Skeletal muscle tissue (tissue), 4 donors: ENCODE results near the gene IPO4. TPM values are rescaled to one million over a fixed set of nuclear protein-coding genes. Genes with fewer than 3 reads are reported as not detected.
"Not testable (repeated sequence)": the region's sequence is repeated elsewhere in the genome, so short reads cannot be mapped to it uniquely, and the experiment has no call there.

Experiments
- H3K27ac ChIP-seq: one replicate; pipeline ENCODE4 v1.7.0; 2013; ENCODE audit warnings: mild to moderate bottlenecking, low read depth, low read length, inconsistent platforms
- H3K27me3 ChIP-seq, 3 donors: one replicate each; pipeline ENCODE4 v1.7.0; 2013; ENCODE audit warnings: low read length in 3 of 3; ENCODE audit not compliant: control insufficient read depth in 3 of 3, insufficient read depth in 3 of 3
- H3K36me3 ChIP-seq, 3 donors: one replicate each; pipeline ENCODE4 v1.7.0; 2013; ENCODE audit warnings: low read length in 3 of 3; ENCODE audit not compliant: control insufficient read depth in 3 of 3, insufficient read depth in 3 of 3
- H3K4me1 ChIP-seq, 3 donors: one replicate each; pipeline ENCODE4 v1.7.0; 2013; ENCODE audit warnings: low read length in 3 of 3, mild to moderate bottlenecking in 3 of 3; ENCODE audit not compliant: control insufficient read depth in 3 of 3, insufficient read depth in 3 of 3
- H3K4me3 ChIP-seq, 3 donors: one replicate each; pipeline ENCODE4 v1.7.0; 2013; ENCODE audit warnings: low read length in 3 of 3
- H3K9ac ChIP-seq, 3 donors: one replicate each; pipeline ENCODE4 v1.7.0; 2013; ENCODE audit warnings: low read length in 3 of 3, mild to moderate bottlenecking in 3 of 3, moderate library complexity in 2 of 3, low read depth in 1 of 3
- H3K9me3 ChIP-seq, 3 donors: one replicate each; pipeline ENCODE4 v1.7.0; 2013; ENCODE audit warnings: low read length in 3 of 3; ENCODE audit not compliant: control insufficient read depth in 3 of 3
- total RNA-seq: library from RNA; depleted of rRNA; stranded (reverse); fragments of >200 nt; gene quantifications from one replicate; pipeline ENCODE4 v1.2.3, GENCODE V29; 2014
- donor health status: Osteomylitis.

The IPO4 gene
- total RNA-seq, 1 donor from 2014 or later = 32.9 TPM

GRCh38 chr14:24232645-24233537, 44.3 kb upstream of the IPO4 start, which contains the start of gene GMPR2:
TSS of gene GMPR2 (plus strand) at chr14:24232929. CDS start at chr14:24233254, 325 bp downstream.
- Histone ChIP-seq H3K4me3 (peak within 1 kb of the TSS; percentile 98 to 100 (median 98)), H3K36me3 (peaks cover 28 to 35% (median 32%) of the 10 kb centered on the region in 3 donors), H3K9ac (peak within 1 kb of the TSS; percentile 89 to 95 (median 91)), H3K27me3 (no peaks in the 10 kb centered on the region), H3K9me3 (no peaks in the 10 kb centered on the region), H3K4me1 (peaks cover 39 to 70% (median 53%) of the 10 kb centered on the region in 3 donors), H3K27ac (peak within 1 kb of the TSS; percentile 92)

- H3K4me3 ChIP-seq = peak within 1 kb of the TSS; percentile 98 to 100 (median 98)
- H3K36me3 ChIP-seq = peaks cover 23 to 29% (median 25%) of the 10 kb centered on the region in 3 donors
- no peaks in the 10 kb centered on the region for H3K9me3 ChIP-seq
- peak within 1 kb of the TSS; percentile 92 for H3K27ac ChIP-seq
- H3K27me3 ChIP-seq = no peaks in the 10 kb centered on the region
- peak within 1 kb of the TSS; percentile 89 to 95 (median 91) for H3K9ac ChIP-seq
- H3K4me1 ChIP-seq = peaks cover 34 to 63% (median 46%) of the 10 kb centered on the region in 3 donors
Measured at GRCh38 chr14:24232121-24232644, 43.6 kb upstream of the IPO4 start, which contains the start of gene NEDD8. TSS of gene NEDD8 (minus strand) at chr14:24232367. CDS start at chr14:24232267, 100 bp downstream.

- H3K27me3 ChIP-seq = no peaks in the 10 kb centered on the region
- peak overlapping the region; percentile 98 to 100 (median 98) for H3K4me3 ChIP-seq
- H3K9ac ChIP-seq = peak overlapping the region; percentile 88 to 95 (median 89)
- peak overlapping the region; percentile 92 for H3K27ac ChIP-seq
- H3K9me3 ChIP-seq = no peaks in the 10 kb centered on the region
- H3K4me1 ChIP-seq = peaks cover 28 to 56% (median 40%) of the 10 kb centered on the region in 3 donors
- H3K36me3 ChIP-seq = peaks cover 16 to 22% (median 19%) of the 10 kb centered on the region in 3 donors
Measured at GRCh38 chr14:24231263-24232120, 42.9 kb upstream of the IPO4 start.

- no peak overlapping the region for H3K9ac ChIP-seq
- H3K9me3 ChIP-seq = no peaks in the 10 kb centered on the region
Measured at GRCh38 chr14:24228902-24229301, 40.3 kb upstream of the IPO4 start.

GRCh38 chr14:24226473-24226872, 37.9 kb upstream of the IPO4 start:
- Histone ChIP-seq H3K9ac (no peak overlapping the region), H3K4me3 (no peak overlapping the region), H3K4me1 (peaks cover 7 to 9% (median 7%) of the 10 kb centered on the region in 3 donors), H3K36me3 (no peaks in the 10 kb centered on the region), H3K27me3 (no peaks in the 10 kb centered on the region), H3K9me3 (no peaks in the 10 kb centered on the region), H3K27ac (no peak overlapping the region)

More at GRCh38 chr14:24228902-24229301, 40.3 kb upstream of the IPO4 start:
- Histone ChIP-seq H3K4me1 (peaks cover 18 to 30% (median 24%) of the 10 kb centered on the region in 3 donors), H3K27ac (no peak overlapping the region), H3K36me3 (no peaks in the 10 kb centered on the region), H3K4me3 (no peak overlapping the region), H3K27me3 (no peaks in the 10 kb centered on the region)

GRCh38 chr14:24224618-24225071, 36.0 kb upstream of the IPO4 start:
- Histone ChIP-seq H3K36me3 (no peaks in the 10 kb centered on the region), H3K4me3 (no peak overlapping the region), H3K27ac (peak overlapping the region; percentile 12), H3K9ac (no peak overlapping the region), H3K9me3 (no peaks in the 10 kb centered on the region), H3K4me1 (no peaks in the 10 kb centered on the region), H3K27me3 (no peaks in the 10 kb centered on the region)

- not testable (repeated sequence) for H3K36me3 ChIP-seq, H3K27ac ChIP-seq, H3K4me3 ChIP-seq, H3K4me1 ChIP-seq, H3K27me3 ChIP-seq, H3K9me3 ChIP-seq, H3K9ac ChIP-seq
Measured at GRCh38 chr14:24222987-24223386, 34.4 kb upstream of the IPO4 start.

GRCh38 chr14:24219521-24219920, 30.9 kb upstream of the IPO4 start:
- Histone ChIP-seq H3K9ac (no peak overlapping the region), H3K4me3 (no peak overlapping the region), H3K27ac (no peak overlapping the region), H3K36me3 (peaks cover 0 to 8% (median 8%) of the 10 kb centered on the region in 3 donors), H3K4me1 (peaks cover 6 to 17% (median 11%) of the 10 kb centered on the region in 3 donors), H3K9me3 (no peaks in the 10 kb centered on the region), H3K27me3 (no peaks in the 10 kb centered on the region)

GRCh38 chr14:24219080-24219479, 30.5 kb upstream of the IPO4 start:
- Histone ChIP-seq H3K4me3 (no peak overlapping the region), H3K27ac (no peak overlapping the region), H3K9me3 (no peaks in the 10 kb centered on the region), H3K27me3 (no peaks in the 10 kb centered on the region), H3K9ac (no peak overlapping the region), H3K4me1 (peaks cover 8 to 21% (median 14%) of the 10 kb centered on the region in 3 donors), H3K36me3 (peaks cover 0 to 12% (median 8%) of the 10 kb centered on the region in 3 donors)
